LNCaP clone FGC (cell line): ENCODE measurements around the gene TNS3.

Source experiments
- DNase-seq: peaks from one replicate; pipeline ENCODE4 v3.0.0-alpha.2; 2011; ENCODE audit warnings: low read depth
- H3K4me3 ChIP-seq: 2 replicates; pipeline ENCODE4 v1.5.1; 2011; ENCODE audit warnings: mild to moderate bottlenecking, low read depth, low read length, control low read depth
- TF ChIP-seq, protein P1 (sequence below): IDR thresholded peaks from 2 replicates; pipeline ENCODE4 v1.5.1; 2012; ENCODE audit warnings: mild to moderate bottlenecking; ENCODE audit not compliant: control insufficient read depth, insufficient read depth; ENCODE audit errors: extremely low read depth

Gene TNS3

DNA sequence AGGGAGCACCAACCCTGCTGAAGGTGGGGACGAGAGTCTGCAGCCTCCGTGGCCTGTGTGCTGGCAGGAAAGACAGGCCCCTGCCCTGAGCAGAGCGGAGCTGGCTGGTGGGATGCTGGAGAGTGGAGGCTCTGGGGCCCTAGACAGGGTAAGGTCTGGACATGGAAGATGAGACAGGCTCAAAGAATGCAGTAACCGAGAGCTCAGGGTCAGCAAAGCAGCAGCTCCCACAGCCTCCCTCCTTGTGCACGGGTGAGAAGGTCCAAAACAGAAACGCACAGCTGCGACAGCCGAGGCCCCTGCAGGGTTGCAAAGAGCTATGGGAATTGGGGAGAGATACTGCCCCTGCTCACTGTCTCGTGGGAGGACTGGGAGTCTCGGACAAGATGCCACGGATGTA is 80.5 kb downstream of the TNS3 start:
- H3K4me3 ChIP-seq: no peak overlapping the region
- DNase-seq: no peak
- TF ChIP-seq, protein P1, sequence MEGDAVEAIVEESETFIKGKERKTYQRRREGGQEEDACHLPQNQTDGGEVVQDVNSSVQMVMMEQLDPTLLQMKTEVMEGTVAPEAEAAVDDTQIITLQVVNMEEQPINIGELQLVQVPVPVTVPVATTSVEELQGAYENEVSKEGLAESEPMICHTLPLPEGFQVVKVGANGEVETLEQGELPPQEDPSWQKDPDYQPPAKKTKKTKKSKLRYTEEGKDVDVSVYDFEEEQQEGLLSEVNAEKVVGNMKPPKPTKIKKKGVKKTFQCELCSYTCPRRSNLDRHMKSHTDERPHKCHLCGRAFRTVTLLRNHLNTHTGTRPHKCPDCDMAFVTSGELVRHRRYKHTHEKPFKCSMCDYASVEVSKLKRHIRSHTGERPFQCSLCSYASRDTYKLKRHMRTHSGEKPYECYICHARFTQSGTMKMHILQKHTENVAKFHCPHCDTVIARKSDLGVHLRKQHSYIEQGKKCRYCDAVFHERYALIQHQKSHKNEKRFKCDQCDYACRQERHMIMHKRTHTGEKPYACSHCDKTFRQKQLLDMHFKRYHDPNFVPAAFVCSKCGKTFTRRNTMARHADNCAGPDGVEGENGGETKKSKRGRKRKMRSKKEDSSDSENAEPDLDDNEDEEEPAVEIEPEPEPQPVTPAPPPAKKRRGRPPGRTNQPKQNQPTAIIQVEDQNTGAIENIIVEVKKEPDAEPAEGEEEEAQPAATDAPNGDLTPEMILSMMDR: no peak

DNA sequence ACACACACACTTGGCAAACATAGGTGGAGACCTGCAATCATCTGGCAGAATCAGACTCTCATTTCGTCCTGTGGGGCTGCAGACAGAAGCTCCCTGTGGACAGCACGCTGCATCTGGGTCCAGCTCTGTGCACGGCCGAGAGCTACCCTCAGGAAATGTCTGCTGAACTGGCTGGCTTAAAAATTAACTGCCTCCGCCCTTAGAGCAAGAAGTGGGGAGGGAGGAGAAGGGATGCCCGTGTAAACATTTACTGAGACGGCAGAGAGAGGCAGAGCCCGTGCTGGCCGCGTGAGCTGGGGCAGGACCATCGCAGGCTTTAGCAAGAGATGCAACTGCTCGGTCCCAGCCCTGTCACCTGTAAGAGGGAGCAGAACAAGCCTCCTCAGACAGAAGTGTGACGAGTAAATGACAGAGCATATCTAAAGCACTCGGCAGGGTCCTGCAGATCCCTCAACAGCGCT is 81.8 kb downstream of the TNS3 start:
- H3K4me3 ChIP-seq: no peak overlapping the region
- no peak for DNase-seq
- TF ChIP-seq, protein P1: no peak

DNA sequence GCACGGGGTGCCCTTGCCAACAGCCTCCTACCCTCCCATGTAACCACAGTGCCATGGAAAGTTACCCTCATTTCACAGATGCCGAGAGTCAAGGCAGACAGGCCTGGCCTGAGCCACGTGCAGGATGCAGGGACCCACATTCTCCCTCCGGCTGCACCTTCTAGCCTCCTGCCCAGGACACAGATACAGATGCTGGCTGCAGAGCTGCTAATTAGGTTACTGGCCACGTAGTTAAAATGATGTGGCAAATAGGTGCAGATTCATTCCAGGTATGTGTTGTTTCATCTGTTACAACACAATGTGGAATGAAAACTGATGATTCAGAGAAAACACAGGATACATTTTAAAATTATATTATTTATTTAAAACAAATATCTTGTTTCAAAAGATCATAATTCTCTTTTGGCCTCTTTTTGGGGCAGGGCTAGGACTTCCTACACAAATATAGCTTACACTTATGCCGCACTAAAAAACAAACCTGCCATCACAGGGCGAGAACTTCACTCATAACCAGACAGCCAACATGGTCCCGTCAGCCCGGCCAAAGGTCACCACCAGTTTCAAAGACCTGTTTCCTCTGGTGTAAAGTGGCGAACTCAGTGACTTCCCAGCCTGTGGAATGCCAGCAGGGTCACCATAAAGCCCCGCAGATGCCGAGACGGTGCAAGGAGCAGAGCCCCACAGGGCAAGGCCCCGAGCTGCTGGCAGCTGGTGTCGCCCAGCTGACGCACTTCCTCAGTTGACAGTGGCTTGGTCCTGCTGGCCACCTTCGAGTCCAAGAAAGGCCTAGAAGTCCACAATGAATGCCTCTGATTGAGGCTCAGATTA is 83.5 kb downstream of the TNS3 start:
- no peak overlapping the region for H3K4me3 ChIP-seq
- DNase-seq: no peak
- TF ChIP-seq, protein P1: no peak

DNA sequence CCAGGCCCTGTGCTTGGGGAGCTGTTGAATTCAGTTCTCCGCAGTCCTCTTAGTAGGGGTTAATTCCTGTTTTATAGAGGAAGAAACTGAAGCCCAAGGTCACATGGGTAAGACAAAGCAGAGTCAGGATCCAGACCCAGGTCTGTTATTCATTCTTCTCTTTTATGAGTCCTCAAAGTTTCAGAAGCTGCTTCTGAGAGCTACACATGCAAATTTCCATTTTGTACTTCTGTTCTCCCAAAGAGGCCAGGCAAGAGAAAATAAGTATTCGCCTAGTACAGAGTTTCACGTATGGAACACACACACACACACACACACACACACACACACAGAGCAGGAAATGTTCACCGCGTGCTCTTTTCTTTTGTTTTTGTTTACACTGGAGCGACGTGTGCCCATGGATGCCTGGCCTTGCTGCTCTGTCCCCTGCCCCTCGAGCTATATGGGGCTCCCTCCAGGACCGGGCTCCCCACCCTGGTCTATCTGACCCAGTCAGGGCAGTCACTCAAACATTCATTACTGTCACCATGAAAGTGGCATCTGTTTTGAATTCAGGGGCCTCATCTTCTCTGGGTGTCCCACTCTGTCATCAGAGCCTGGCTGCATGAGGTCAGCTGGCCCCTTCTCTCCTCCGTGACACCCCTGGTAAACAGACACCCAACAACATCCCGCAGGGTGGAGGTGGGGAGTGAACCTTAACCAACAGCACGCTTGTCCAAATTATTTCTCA is 84.4 kb downstream of the TNS3 start:
- no peak for DNase-seq
- H3K4me3 ChIP-seq: no peak overlapping the region
- TF ChIP-seq, protein P1: no peak

DNA sequence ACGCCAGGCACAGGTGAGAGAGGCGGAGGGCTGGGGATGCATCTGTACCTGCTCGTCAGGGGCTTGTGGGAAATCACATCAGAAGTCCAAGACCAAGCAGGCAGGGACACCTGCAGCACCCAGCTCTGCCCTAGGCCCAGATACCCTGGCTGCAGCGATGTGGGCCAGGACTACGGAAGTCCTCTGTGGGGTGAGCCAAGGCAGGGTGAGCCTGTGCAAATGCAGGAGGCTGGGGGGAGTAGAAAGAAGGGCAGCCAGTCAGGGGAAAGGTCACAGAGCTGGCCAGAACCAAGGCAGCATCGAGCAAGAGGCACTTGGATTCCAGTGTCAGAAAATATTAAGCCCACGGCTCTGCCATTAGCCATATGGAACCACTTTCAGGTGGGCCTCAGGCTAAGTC is 85.2 kb downstream of the TNS3 start:
- DNase-seq: no peak
- no peak overlapping the region for H3K4me3 ChIP-seq
- TF ChIP-seq, protein P1: no peak

DNA sequence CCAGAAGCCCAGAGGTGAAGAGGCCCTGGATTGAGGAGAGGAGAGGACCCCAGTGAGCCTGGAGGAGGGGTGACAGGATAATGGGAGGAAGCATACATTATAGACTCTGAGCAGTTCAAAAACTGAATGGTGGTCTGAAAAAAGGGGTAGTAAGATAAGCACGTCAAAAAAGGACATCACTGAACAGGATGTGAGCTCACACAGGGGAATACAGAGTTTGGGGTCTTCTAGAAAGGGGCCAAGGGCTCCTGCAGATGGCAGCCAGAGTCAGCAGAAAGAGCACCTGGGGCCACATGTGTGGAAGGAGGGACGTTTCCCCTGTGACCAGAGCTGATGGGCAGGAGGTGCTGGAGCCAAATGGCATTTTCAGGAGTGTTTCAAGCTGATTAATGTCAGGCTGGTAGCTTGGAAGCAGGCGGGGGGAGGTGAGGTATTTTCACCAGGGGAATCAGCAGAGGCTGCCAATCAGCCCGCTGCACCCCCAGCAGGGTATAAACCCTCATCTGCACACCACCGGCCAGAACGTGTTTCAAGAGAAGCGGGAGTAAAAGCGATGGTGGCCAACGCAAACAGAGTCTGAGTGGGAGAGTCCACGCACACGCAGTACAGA is 85.8 kb downstream of the TNS3 start:
- TF ChIP-seq, protein P1: no peak
- no peak overlapping the region for H3K4me3 ChIP-seq
- no peak for DNase-seq
